Lower lobe of right lung (tissue), 2 donors: ENCODE results near the gene GJA10. TPM values are rescaled to one million over a fixed set of nuclear protein-coding genes. Genes with fewer than 3 reads are reported as not detected.

Source experiments
- ATAC-seq, 2 donors: fragments of 200-7000 bp; cut with Tn5 transposase; one replicate each; pipeline ENCODE4 v1.9.1; 2020 to 2022; ENCODE audit warnings: mild to moderate bottlenecking in 2 of 2, moderate library complexity in 2 of 2
- DNase-seq: peaks from one replicate; pipeline ENCODE4 v3.0.0-alpha.2; 2020
- H3K27ac ChIP-seq: fragments of 200-600 bp; one replicate; pipeline ENCODE4 v1.8.0; 2022
- H3K27me3 ChIP-seq: fragments of 200-600 bp; one replicate; pipeline ENCODE4 v1.8.0; 2022; ENCODE audit warnings: low read depth
- H3K36me3 ChIP-seq: fragments of 200-600 bp; one replicate; pipeline ENCODE4 v1.8.0; 2022; ENCODE audit warnings: mild to moderate bottlenecking
- H3K4me1 ChIP-seq: fragments of 200-600 bp; one replicate; pipeline ENCODE4 v1.8.0; 2022
- H3K4me3 ChIP-seq: fragments of 200-600 bp; one replicate; pipeline ENCODE4 v1.8.0; 2022; ENCODE audit warnings: mild to moderate bottlenecking
- H3K9me3 ChIP-seq: fragments of 200-600 bp; one replicate; pipeline ENCODE4 v1.8.0; 2022
- intact Hi-C: fragments of 100-400 bp; cut with DNase I; formaldehyde crosslinking; loops from one replicate; pipeline ENCODE4 v1.11.0; 2022
- total RNA-seq: library from RNA; stranded (reverse); fragmentation: NEBNext Ultra II Directional; extraction: Animal tissue kit (Norgen Biotek cat#: 25700); gene quantifications from one replicate; pipeline ENCODE4 v1.2.1, GENCODE V29; 2021
- TF ChIP-seq, protein P1 (sequence below): fragments of 200-600 bp; IDR thresholded peaks from one replicate; pipeline ENCODE4 v1.8.0; 2022; ENCODE audit warnings: antibody characterized with exemption, mild to moderate bottlenecking
- donor health status: DM: no; HTN: yes; CAD: no; lungs with severe emphysema.

The GJA10 gene
- total RNA-seq, 1 donor from 2014 or later, result not detected

DNA sequence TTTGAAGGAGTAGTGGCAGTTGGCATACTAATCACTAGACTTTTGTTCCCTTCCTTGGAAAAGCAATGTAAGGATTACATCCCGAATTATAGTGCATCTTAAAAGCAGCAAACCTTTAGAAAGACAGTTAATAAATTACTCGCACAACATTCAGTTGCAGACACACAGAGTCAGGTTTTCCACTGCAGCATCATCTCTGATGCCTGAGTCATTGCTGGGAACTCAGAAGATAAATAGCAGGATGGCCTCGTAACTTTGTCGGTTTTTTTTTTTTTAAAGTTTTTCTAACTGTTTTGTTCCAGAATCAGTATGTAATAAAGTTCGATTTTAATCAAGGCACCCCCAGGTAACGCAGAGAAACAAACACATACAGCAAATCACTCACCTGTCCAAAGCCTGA lies 34.3 kb downstream of the GJA10 start:
- Histone ChIP-seq H3K36me3 (peaks cover 5% of the 10 kb centered on the region), H3K4me3 (no peak overlapping the region), H3K9me3 (no peaks in the 10 kb centered on the region), H3K27ac (no peak overlapping the region), H3K4me1 (peaks cover 5% of the 10 kb centered on the region), H3K27me3 (no peaks in the 10 kb centered on the region)
- intact Hi-C loops, result no loop called here
- DNase-seq (no peak), ATAC-seq (no peak)
- TF ChIP-seq, protein P1, sequence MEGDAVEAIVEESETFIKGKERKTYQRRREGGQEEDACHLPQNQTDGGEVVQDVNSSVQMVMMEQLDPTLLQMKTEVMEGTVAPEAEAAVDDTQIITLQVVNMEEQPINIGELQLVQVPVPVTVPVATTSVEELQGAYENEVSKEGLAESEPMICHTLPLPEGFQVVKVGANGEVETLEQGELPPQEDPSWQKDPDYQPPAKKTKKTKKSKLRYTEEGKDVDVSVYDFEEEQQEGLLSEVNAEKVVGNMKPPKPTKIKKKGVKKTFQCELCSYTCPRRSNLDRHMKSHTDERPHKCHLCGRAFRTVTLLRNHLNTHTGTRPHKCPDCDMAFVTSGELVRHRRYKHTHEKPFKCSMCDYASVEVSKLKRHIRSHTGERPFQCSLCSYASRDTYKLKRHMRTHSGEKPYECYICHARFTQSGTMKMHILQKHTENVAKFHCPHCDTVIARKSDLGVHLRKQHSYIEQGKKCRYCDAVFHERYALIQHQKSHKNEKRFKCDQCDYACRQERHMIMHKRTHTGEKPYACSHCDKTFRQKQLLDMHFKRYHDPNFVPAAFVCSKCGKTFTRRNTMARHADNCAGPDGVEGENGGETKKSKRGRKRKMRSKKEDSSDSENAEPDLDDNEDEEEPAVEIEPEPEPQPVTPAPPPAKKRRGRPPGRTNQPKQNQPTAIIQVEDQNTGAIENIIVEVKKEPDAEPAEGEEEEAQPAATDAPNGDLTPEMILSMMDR, result no peak

DNA sequence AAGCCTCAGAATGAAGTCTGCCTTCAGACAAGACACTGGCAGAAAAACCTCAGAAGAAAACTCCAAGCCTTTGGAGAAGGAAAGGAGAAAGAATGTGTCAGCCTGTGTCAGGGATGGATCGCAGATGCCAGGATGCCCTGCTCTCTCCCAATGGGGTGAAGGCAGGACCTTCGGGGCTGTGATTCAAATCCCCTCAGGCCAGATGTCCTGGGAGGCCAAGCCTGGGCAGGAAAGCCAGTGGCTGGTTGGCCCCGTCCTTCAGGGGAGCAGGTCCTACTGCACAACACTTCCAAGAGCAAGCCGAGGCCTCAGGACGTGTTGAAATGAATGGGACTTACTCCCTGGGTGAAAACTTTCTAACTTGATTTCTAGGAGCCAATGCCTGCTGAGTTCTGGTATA lies 36.5 kb downstream of the GJA10 start:
- peak in 1 of 2 donors; percentile 32 for ATAC-seq
- TF ChIP-seq, protein P1, result no peak
- H3K27me3 ChIP-seq, result no peaks in the 10 kb centered on the region
- H3K36me3 ChIP-seq, result peaks cover 5% of the 10 kb centered on the region
- no peaks in the 10 kb centered on the region for H3K9me3 ChIP-seq
- DNase-seq, result no peak
- H3K27ac ChIP-seq, result no peak overlapping the region
- no peak overlapping the region for H3K4me3 ChIP-seq
- intact Hi-C loops, result no loop called here
- H3K4me1 ChIP-seq, result peaks cover 5% of the 10 kb centered on the region

DNA sequence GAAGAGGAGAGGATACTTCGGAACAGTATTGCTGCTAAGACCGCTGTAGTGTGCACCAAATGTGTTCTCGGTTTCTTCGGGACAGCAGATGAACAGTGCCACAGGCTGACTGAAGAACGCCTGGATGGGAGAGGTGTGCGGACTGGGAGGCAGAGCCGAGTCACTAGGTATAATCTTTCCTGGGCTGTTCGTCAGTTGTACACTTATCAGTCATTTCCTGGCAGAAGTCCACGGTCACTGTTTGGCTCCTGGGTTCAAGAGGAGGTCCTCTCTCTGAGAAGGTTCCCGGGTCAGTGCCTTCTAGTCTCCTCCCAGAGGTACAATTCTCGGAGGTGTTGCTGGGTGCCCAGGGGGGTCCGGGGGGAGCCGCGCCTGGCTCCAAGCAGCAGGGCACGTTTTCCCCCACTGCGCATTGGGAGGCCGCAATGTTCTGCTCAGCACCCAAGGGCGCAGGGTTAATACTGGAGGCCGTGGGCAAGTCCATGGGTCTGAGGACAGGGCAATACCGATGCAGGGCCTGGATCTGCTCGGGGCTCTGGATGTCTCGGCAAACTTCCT lies 38.1 kb downstream of the GJA10 start:
- Histone ChIP-seq H3K27me3 (no peaks in the 10 kb centered on the region), H3K27ac (no peak overlapping the region), H3K36me3 (peaks cover 5% of the 10 kb centered on the region), H3K4me1 (peaks cover 5% of the 10 kb centered on the region), H3K9me3 (no peaks in the 10 kb centered on the region), H3K4me3 (no peak overlapping the region)
- no peak for DNase-seq
- intact Hi-C loops, result no loop called here
- no peak for ATAC-seq
- TF ChIP-seq, protein P1, result no peak

DNA sequence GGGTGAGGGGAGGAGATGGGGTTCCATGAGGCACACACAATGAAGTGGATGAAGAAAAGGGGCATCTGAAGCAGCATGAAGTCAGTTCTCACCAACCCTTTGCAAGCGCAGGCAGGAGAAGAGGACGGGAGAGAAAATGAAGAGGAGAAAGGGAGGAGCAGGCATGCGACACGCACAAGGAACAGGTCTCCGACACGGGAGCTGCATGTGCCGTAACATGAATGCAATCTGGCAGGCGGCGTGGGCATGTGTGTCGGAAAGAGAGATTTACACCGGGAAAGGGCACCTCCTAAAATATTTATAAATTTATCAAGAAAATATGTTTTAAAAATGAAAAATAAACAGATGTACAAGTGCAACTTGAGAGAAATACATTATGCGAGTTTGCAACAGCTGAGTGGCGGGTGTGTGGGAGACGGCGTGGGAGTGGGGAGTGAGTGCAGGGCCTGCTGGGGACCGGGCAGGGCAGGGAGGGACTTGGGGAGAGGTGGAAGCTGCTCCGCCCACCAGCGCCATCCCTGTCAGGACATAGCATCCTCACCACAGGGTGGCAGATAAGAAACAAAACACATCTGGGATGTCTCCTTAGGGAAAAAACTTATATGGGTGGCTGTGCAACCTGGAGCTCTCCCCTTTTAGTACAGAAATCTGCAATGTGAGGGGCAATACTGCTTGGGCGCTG lies 40.6 kb downstream of the GJA10 start:
- H3K4me3 ChIP-seq, result no peak overlapping the region
- H3K9me3 ChIP-seq, result no peaks in the 10 kb centered on the region
- H3K27me3 ChIP-seq, result no peaks in the 10 kb centered on the region
- peaks cover 5% of the 10 kb centered on the region for H3K4me1 ChIP-seq
- DNase-seq, result no peak
- H3K27ac ChIP-seq, result no peak overlapping the region
- intact Hi-C loops, result no loop called here
- TF ChIP-seq, protein P1, result no peak
- peaks cover 5% of the 10 kb centered on the region for H3K36me3 ChIP-seq
- no peak for ATAC-seq

DNA sequence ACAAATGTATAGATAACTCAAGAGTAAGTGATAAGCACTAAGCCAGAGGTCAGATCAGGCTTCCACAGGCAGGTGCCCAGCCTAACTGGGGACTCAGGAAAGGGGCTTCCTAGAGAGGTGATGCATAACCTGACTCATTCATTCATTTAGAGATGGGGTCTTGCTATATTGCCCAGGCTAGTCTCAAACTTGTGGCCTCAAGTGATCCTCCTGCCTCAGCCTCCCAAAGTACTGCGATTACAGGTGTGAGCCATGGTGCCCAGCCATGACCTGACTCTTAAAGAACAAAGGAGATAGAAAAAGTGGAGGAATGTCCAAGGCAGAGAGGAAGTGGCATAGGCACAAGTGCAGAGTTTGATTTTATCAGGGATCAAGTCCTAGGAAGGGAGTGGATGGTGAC lies 41.9 kb downstream of the GJA10 start:
- Histone ChIP-seq H3K36me3 (peaks cover 5% of the 10 kb centered on the region), H3K27me3 (no peaks in the 10 kb centered on the region), H3K27ac (no peak overlapping the region), H3K4me1 (peaks cover 12% of the 10 kb centered on the region), H3K4me3 (no peak overlapping the region), H3K9me3 (no peaks in the 10 kb centered on the region)
- ATAC-seq, result no peak
- intact Hi-C loops, result no loop called here
- TF ChIP-seq, protein P1, result no peak
- DNase-seq, result no peak
